Activated CD4-positive, alpha-beta T cell treated with anti-CD3 and anti-CD28 coated beads, Interleukin-2, amount 50 U/mL, for 24 hours (primary cell): Measurements from ENCODE around the gene SPRYD4.

Source experiments
- DNase-seq, 2 donors: peaks; one replicate each; pipeline ENCODE4 v3.0.0-alpha.2; 2020; ENCODE audit warnings: low read depth in 1 of 2, low spot score in 1 of 2

The SPRYD4 gene

GRCh38 chr12:56520506-56520905 is 52.1 kb downstream of the SPRYD4 start:
- no peak for DNase-seq

- DNase-seq, result no peak
Observed at GRCh38 chr12:56521209-56521589, 52.8 kb downstream of the SPRYD4 start.

- peak in 1 of 2 donors; percentile 4 for DNase-seq
Observed at GRCh38 chr12:56521590-56522371, 53.4 kb downstream of the SPRYD4 start, which contains the start of gene RBMS2. RBMS2 (plus strand) TSS chr12:56521820; CDS start chr12:56522024, 204 bp downstream.

- no peak for DNase-seq
Observed at GRCh38 chr12:56522411-56523193, 54.2 kb downstream of the SPRYD4 start.

- no peak for DNase-seq
Observed at GRCh38 chr12:56528846-56529245, 60.5 kb downstream of the SPRYD4 start.
